HG02970 (cell line): ENCODE results near the gene FRMPD2.
"Not testable (repeated sequence)": the region's sequence is repeated elsewhere in the genome, so short reads cannot be mapped to it uniquely, and the experiment has no call there.

Experiments used
- ATAC-seq: cut with Tn5 transposase; IDR thresholded peaks from one replicate; pipeline ENCODE4 v1.9.1; 2021; ENCODE audit warnings: mild to moderate bottlenecking, moderate library complexity, moderate number of reproducible peaks; ENCODE audit not compliant: unreplicated experiment, low FRiP score

FRMPD2 gene

DNA sequence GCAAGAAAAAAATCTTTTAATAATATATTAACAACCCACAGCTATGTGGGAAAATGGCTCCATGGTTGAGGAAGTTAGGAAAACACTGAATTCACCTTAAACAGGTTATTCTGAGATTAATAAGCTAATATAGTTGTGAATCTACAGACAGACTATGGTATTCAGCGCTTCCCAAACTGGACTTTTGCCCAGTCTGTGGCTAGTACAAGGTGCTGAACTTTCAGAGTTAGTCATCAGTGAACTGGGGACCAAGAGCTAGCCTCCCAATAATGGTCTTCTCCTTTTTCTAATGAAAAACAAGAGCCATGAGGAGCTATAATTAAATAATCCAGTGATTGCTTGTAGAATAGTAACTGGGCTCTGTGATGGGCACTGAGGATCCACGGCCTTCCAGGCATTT lies 65.3 kb downstream of the FRMPD2 start:
- no peak for ATAC-seq

DNA sequence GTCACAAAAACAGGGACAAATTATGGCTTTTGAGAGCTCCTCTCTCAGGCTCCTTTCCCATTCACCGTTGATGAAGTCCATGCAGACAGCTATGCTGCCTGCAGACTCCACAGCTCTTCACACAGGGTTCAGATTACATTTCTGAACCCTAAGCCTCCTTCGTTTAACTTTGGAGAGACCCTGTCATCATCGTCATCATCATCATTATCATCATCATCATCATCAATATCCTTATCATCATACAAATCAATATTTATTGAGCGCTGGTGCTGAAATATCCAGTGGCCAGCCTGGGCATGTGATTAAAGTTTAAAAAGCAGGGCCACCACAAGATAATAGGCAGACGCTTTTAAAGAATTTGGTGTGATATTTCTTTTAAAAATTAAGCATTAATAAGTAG lies 66.6 kb downstream of the FRMPD2 start:
- ATAC-seq, result no peak

DNA sequence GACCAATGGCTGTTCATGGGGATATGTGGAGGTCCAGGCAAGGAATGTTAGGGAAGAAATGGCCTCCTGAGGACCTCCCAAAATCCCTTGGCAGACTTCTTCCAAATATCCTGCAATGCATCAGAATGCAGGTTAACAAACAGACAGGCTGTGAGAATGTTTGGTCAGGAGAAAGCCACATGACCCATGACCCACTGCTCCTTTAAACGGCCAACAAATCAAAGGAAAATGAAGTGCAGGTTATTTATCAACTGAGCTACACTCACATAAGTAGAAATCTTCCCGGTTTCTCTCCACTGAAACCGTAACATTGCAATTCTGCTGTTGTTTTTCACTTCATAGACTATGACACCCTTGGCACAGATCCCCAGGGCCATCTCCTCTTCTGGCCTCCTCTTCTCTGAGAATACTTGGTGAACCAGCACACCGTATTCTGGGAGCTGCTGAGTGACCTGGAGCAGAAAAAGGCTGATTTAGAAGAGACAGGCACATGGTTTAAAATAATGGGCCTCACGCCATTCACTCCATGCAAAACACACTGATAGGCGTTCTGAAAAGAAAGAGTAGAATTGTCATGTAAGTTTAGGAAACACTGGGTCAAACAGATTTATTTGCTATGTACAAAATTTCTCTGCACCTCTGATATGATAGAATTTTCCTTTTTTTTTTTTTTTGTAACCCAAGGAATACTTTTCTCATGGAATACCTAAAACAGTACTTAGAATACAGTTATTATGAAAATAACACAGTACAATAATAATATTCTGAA lies 67.8 kb downstream of the FRMPD2 start:
- no peak for ATAC-seq

DNA sequence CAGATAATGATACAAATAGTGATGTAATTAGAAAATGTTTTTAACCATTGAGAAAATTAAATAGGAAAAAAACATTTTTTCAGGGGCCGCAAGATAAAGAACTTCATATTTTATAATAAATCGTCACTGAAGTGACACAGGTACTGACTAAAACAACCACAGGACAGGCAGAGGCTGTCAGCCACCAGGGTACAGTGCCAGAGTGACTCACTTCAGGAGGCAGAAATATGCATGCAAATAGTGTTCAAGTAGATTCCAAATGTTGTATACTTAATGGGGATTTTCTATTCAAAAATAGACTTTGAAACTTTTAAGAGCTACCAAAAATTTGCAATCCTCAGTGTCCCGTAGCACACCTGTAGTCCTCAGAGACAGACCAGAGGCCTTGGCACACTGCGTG lies 68.6 kb downstream of the FRMPD2 start:
- ATAC-seq, result no peak

DNA sequence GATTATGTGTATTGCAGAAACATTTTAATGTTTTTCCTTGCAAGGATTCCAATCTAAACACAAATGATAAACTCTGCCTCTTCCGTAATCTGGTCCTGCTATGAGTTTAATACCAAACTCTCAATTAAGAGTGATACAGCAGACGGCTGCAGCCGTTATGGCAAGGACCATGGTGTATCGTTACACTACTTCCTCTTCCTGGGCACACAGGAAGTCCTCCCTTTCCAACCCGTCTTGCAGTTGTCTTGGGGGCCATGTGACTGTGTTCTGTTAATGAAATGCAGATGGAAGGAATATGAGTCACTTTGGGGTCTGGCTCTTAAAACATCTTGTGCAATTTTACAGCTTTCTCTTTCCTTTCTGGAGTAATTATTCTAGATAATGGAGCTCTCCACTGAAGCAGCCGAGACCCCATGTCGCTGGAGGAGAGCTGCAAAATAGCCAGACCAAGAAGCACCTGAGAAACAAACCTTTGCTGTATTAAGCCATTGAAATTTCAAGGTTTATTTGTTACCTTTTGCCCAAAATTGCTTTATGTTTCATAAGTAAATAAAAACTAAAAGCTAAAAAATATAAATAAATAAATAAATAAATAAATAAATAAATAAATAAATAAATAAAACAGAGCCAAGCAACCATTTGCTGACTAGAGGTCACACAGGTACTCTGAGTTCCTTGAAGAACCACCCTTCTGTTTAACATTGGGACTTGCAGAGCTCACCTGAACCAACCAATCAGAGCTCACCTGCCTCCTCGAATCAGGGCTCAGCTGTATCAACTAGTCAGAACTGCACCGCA lies 74.7 kb downstream of the FRMPD2 start:
- no peak for ATAC-seq

DNA sequence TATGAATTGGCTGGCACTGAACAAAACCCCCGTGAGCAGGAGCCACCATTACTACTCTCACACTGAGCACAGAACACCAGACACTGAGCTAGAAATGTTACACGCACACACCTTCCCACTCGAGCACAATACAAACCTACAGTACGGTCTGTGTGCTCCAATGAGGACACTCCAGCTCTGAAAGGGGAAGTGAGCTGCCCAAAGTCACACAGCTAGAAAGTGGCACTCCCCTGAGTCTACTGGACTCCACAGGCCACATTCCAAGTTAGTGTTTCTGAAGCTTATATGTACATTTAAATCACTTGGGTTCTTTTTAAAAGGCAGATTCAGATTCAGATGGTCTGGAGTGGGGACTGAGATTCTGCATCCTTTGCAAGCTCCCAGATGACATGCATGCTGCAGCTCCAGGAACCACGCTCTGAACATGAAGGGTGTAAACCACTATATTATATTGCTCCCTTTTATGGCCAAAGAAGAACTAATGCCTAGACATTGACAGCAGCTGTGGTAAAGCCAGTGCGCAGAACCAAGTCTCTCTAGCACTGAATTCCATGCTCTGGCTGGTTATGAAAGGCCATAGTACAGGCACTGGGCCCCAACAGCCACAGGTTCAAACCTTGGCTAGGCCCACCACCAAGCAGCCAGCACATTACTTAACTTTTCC lies 77.1 kb downstream of the FRMPD2 start:
- no peak for ATAC-seq

DNA sequence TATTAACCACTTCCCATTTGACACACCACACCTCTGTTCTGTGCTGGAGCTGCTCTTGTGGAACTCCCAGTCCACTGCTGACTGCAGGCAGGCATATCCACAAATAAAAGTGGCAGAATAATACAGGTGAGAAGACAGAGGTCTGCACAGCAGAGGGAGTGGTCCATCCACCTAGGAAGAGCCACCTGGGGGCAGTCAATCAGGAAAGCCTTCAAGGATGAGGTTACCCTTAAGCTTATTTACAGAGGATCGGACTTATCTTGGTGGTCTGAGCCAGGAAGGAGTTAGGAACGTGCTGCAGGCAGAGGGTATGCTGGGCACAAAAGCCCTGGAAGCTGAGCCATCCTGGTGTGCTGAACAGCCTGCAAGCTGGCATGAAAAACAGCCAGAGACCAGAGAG lies 78.7 kb downstream of the FRMPD2 start:
- ATAC-seq, result no peak

DNA sequence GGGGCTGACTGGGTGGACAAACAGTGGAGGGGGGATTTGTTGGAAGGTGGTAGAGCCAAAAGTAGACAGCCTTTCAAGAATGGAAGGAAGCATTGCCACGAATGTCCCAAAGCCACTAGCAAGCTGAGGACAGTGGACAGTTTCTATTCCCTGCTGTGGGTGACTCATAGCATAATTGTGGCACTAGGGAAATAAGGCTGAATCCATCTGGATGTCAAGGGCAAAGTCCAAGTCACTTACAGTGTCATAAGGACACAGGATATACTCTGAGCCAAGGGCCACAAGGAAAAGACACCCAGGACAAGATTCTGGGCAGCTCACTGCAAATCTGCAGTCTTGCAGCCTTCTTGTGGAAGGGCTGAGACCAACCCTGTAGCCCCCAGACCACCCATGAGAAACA lies 79.7 kb downstream of the FRMPD2 start:
- ATAC-seq, result no peak

DNA sequence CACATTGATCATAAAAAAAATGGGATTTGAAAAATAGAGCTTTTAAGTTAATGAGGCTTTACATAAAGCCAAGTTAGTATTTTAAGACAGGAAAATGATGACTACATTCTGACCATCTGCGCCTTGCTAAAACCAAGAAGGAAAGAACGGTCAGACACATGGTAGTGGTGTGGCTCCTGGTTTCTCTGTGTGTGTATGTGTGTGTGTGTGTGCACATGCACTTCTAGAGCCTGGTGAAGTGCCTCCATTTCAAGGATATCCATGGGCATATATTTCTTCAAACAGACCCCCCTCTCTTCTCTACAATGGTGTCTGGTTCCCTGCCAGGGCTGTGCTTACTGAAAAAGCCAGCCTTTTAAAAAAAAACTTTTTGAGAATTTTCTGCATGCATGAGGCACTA lies 80.9 kb downstream of the FRMPD2 start:
- no peak for ATAC-seq

DNA sequence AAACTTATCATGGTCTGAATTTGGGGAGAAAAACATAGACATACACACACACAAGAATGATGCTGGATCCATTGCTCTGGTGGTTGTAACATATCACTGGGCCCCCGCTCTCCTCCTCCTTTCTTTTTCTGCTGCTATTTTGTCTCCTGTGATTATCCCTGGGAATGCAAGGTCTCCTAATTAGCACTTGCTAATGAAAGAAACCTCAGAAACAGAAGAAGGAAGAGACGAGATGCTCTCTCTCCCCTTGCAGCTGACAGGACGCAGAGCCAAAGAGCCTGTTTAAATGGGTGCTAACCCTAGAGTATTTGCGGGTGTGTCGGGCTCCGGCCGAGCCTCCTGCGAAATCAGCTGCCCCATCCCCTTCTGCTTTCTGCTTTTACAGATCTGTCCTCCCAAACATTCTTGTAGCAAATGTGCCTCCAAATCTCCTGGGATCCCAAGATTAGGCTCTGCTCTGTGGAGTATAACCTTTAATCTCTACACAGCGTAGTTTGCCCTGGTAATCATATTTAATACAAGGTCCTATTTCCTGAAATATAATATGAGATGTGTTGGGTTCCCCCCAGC lies 81.5 kb downstream of the FRMPD2 start:
- no peak for ATAC-seq

DNA sequence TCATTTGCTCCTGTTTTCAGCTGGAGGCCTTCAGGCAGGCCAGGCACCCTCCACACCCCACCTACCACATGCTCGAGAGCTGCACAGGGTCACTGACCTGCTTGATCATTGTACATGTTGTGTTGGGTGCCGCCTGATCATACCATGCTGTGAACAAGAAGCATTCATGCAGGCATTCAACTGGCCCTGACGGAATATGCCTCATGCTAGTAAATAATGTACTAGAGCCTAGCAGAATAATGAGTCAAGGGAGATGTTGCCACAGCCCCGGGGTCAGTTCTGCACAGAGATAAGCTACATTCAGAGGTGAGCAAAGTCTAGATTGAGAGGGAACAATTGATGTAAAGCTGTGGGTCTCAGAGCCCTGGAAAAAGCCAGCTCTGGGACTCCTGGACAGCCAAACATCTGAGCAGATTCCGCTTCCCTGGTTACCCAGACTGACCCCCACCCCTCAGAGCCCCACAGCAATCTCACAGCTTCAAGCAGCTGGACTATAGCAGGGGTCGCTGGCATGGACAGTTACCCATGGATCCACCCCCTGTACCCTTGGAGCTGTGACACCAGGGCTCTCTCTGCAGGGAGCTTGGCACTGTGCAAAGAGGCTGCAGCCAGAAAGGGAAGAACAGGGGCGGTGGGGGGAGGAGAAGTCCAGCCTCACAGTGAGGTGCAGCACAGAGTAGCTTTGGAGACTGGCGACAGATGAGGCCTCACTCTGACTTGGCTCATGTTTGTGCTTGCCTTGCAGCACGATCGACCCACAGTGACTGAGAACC lies 86.6 kb downstream of the FRMPD2 start:
- ATAC-seq, result no peak

DNA sequence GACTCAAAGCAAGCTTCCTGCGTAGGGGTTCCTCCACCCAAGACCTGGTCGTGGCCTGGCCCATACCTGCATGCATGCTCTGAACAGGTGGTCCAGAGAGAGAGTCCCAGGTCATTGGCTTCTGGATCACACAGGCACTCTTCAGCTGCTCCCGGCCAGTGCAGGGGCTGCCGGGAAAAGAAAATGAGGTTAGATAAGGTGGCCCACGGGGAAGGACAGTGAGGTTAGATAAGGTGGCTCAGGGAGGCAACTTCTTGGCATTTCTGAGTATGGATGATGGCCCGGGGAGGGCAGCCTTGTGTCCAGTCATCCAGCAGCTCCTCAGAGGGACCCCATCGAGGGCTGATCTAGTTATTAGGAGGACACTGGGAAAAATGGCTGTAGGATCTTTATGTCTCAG lies 87.4 kb downstream of the FRMPD2 start:
- no peak for ATAC-seq

DNA sequence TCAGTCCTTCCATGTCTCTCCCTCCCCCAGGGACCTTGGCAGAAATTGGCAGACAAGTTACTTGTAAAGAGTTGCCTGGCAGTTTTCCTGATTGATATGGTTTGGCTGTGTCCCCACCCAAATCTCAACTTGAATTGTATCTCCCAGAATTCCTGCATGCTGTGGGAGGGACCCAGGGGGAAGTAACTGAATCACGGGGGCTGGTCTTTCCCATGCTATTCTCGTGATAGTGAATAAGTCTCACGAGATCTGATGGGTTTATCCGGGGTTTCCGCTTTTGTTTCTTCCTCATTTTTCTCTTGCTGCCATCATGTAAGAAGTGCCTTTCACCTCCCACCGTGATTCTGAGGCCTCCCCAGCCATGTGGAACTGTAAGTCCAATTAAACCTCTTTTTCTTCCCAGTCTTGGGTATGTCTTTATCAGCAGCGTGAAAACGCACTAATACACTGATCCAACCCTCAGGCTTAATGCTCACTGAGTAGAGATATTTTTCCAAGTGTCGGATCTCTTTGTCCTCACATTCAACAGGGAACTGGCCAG lies 88.2 kb downstream of the FRMPD2 start:
- ATAC-seq, result not testable (repeated sequence)

DNA sequence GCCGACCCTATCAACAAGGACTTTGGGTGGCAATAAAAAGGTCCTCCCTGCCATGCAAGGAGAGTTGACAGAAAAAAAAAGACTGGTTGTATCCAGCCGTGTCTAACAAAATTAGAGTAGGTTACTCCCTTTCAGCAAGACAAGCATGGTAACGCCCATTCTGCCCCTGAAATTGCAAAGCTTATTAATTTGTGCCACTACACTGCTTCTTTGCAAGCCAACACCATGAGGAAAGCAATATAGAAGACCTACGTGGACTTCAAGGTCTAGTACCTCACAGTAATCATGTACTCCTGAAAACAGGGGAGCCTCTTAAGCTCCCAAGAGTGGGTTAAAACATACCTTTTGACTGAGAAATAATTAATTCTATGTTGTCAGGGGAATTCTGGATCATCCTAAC lies 90.3 kb downstream of the FRMPD2 start:
- ATAC-seq, result no peak

DNA sequence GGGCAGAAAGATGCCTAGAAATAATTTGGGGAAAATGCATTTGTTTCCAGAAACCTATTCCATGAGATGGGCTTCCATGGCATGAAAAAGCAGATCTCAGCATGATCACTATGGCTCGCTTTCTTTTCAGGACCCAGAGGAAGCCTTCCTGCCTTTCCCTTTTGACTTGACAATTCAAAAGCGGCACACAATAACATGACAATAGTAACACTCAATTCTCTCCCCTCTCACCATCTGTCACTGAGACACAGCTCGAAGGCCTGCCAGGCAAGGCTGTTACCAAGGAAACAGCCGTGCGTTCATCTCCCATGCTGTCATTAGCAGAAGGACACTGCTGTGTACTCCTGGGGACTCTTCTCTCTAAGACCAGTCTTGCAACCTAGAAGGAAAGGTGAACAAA lies 101.8 kb downstream of the FRMPD2 start:
- ATAC-seq, result not testable (repeated sequence)

DNA sequence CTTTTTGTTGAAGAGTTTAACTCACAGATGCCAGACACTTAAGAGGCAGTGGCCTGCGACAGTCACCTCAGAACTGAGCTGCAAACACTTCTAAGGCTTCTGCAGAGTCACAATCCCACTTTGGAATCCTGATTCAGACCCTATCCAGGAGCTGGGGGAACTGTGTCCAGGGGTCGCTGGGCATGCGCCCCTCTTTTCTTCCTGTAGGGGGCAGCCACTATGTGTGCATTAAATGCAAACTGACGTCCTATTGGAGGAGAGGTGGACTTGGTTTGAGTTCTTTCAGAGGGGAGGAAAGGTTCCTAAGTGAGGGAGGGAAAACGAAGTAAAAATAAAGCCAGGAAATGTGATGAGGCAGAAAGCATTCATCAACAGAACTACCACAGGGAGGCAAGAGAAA lies 113.8 kb downstream of the FRMPD2 start:
- ATAC-seq, result not testable (repeated sequence)

DNA sequence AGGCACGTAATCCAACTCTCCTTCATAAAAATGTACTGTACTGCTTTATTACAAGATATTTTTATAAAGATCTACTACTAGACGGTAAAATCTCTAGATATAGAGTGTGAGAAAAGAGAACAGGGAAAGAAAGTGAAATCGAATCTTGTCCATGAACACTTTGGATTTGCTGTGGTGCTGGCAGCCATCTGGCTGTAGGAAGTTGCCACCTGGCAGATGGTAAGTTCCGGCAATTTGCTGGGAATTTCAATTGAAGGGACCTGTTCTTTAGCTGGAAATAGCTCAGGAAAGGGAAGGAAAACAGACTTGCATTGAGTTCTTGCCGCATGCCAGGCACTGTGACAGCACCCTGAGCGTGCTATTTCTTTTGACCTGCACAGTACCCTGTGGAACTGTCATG lies 114.3 kb downstream of the FRMPD2 start:
- not testable (repeated sequence) for ATAC-seq

DNA sequence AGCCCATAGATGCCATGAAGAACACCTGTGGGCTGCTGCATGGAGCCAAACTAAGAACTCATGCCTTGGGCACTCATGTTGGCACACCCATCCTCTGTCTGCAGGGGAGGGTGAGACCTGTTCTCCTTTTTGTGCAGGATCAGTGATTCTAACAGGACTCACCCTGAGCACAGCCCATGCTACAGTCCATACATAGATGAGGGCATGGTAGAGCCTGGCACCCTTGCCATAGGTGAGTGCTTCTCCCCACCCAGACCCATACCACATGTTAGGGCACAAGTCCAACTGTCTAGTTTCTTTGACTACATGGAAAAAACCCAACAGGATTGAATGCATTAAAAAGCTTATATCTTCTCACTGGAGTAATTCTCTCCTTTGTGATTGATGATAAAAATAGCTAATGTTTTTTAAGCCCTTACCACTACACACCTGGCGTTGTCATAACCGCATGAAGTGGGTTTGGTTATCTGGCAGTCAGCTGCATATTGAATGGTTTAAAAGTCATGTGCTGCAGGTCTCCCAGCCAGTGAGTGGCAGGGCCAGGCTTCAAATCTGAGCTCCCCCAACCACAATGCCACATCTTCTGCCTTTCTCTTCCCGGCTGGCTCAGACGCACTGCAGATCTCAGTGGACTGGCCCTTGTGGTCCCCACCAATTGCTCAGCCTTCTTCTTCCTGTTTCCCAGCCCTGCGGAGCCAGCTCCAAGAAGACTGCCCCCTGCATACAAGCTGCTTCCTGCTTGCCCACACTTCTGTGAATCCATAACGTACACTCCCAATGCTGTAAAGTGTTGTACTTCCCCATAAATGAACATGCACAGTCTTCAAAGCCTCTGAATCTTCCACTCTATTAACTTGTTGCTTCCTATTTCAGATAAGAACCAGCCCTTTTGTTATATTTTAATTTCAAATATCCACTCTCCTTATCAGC lies 120.0 kb downstream of the FRMPD2 start:
- ATAC-seq, result not testable (repeated sequence)

DNA sequence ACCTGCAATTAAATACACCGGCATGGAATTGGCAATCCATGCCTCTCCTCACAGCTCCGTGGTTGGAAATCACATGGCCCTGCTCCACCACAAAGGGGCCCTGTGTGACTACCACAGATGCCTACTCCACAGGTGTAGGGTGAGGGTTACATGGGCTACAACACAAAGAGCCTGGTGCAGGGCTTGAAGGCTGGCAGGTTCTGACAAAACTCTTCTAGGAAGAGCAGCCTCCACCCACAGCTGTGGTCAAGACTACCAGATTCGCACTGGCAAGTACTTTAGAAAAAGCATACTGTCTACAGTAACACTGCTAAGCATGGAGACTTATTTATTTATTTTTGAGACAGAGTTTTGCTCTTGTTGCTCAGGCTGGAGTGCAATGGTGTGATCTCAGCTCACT lies 126.9 kb downstream of the FRMPD2 start:
- ATAC-seq, result not testable (repeated sequence)
